Karpas-422 (cell line): ENCODE measurements around the gene CLDN14. TPM values are rescaled to one million over a fixed set of nuclear protein-coding genes. Genes with fewer than 3 reads are reported as not detected.
"Not testable (repeated sequence)": the region's sequence is repeated elsewhere in the genome, so short reads cannot be mapped to it uniquely, and the experiment has no call there.

Experiments used
- DNase-seq: peaks from one replicate; pipeline ENCODE4 v3.0.0-alpha.2; 2015
- H2AFZ ChIP-seq: fragments of 200-600 bp; sonication (generic); 2 replicates; pipeline ENCODE4 v1.6.1; 2014; ENCODE audit warnings: antibody characterized with exemption, low read length, mixed read lengths
- H3K27ac ChIP-seq: fragments of 200-600 bp; sonication (generic); 2 replicates; pipeline ENCODE4 v1.5.1; 2014; ENCODE audit warnings: mild to moderate bottlenecking, low read length, moderate library complexity
- H3K27me3 ChIP-seq: fragments of 200-600 bp; sonication (generic); 2 replicates; pipeline ENCODE4 v1.6.1; 2014; ENCODE audit warnings: low read length, mixed read lengths
- H3K36me3 ChIP-seq: fragments of 200-600 bp; sonication (generic); 2 replicates; pipeline ENCODE4 v1.6.1; 2014; ENCODE audit warnings: low read length, mixed read lengths; ENCODE audit not compliant: insufficient read depth
- H3K4me1 ChIP-seq: fragments of 200-600 bp; sonication (generic); 2 replicates; pipeline ENCODE4 v1.6.1; 2014; ENCODE audit warnings: mild to moderate bottlenecking, low read length, mixed read lengths
- H3K4me2 ChIP-seq: fragments of 200-600 bp; sonication (generic); 2 replicates; pipeline ENCODE4 v1.6.1; 2014; ENCODE audit warnings: low read length, low read depth, mild to moderate bottlenecking; ENCODE audit not compliant: poor library complexity, severe bottlenecking
- H3K4me3 ChIP-seq: fragments of 200-600 bp; sonication (generic); 2 replicates; pipeline ENCODE4 v1.5.1; 2014; ENCODE audit warnings: mild to moderate bottlenecking, antibody characterized with exemption, low read length, mixed read lengths
- H3K79me2 ChIP-seq: fragments of 200-600 bp; sonication (generic); 2 replicates; pipeline ENCODE4 v1.6.1; 2014; ENCODE audit warnings: mild to moderate bottlenecking, low read length, mixed read lengths
- H3K9ac ChIP-seq: fragments of 200-600 bp; sonication (generic); 2 replicates; pipeline ENCODE4 v1.6.0; 2014; ENCODE audit warnings: low read length
- H3K9me2 ChIP-seq: fragments of 200-600 bp; sonication (generic), shearing (Covaris generic); replicated peaks from 2 replicates; pipeline ENCODE4 v1.6.0; 2014; ENCODE audit warnings: mild to moderate bottlenecking, low read length, moderate library complexity; ENCODE audit not compliant: insufficient read depth
- H3K9me3 ChIP-seq: fragments of 300-700, 200-600 bp; sonication (generic); 2 replicates; pipeline ENCODE4 v1.6.1; 2014; ENCODE audit warnings: low read length, mixed read lengths
- H4K20me1 ChIP-seq: fragments of 200-600 bp; sonication (generic); 2 replicates; pipeline ENCODE4 v1.6.1; 2014; ENCODE audit warnings: mild to moderate bottlenecking, antibody characterized with exemption, low read length, low read depth; ENCODE audit not compliant: insufficient read depth
- total RNA-seq: library from RNA; depleted of rRNA; stranded (reverse); fragments of >200 nt; shearing (Covaris generic); gene quantifications from 2 replicates; pipeline ENCODE4 v1.2.3, GENCODE V29; 2014; ENCODE audit warnings: low replicate concordance

Gene CLDN14
- total RNA-seq, 1 experiment from 2014 or later, result not detected

- 0 out of 2 replicates have a peak, but pooled peaks cover 3% of the 10 kb centered on the region for H4K20me1 ChIP-seq
- no peak overlapping the region for H3K27ac ChIP-seq
- no peaks in the 10 kb centered on the region for H3K9me2 ChIP-seq
- H3K4me2 ChIP-seq, result no peak overlapping the region
- no peaks in the 10 kb centered on the region for H3K36me3 ChIP-seq
- H3K27me3 ChIP-seq, result no peaks in the 10 kb centered on the region
- no peaks in the 10 kb centered on the region for H3K9me3 ChIP-seq
- no peak for DNase-seq
- no peaks in the 10 kb centered on the region for H3K79me2 ChIP-seq
- H3K4me3 ChIP-seq, result no peak overlapping the region
- H3K9ac ChIP-seq, result no peak overlapping the region
- no peak overlapping the region for H2AFZ ChIP-seq
- H3K4me1 ChIP-seq, result no peaks in the 10 kb centered on the region
These were observed 2.3 kb upstream of the CLDN14 start for GRCh38 chr21:36482181-36482580.

DNA sequence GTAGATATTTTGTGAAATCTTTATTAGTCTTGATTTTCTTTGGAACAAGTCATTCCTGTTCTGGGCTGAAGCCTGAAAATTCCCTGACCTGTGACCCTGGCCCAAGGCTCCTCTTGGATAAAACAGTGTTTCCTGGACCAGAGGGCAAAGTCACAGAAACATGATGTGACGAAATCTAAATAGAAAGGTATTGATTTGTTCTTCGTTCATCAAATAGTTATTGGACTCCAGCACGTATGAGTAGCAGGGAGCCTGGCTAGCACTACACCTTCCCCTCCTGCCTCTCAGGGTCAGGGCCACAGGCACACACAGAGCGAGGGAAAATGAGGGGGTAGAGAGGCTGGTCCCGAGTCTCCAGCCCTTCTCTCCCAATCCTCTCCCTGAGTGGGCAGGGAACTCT is 1.7 kb upstream of the CLDN14 start:
- no peak overlapping the region for H3K9ac ChIP-seq

DNA sequence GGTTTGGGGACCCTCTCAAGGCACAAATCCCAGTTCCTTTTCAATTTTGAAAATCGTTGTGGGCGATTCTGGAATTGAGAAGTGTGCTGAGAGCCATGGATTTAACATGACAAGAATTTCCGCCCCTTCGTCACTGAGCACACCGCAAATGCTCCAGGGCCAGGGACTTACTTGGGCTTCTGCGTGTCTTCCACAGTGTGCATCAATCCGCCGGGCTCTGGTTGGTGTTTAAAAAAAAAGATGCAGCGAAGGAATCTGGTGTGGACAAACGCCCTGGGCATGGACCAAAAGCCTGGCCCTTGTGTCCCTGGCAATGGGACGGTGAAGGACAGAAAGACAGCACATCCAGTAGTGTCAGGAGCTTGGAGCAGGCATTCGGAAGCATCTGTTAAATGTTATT is 696 bp upstream of the CLDN14 start:
- no peak overlapping the region for H3K27ac ChIP-seq
- no peaks in the 10 kb centered on the region for H3K9me2 ChIP-seq
- no peak overlapping the region for H3K9ac ChIP-seq
- H2AFZ ChIP-seq, result no peak overlapping the region
- no peaks in the 10 kb centered on the region for H3K4me1 ChIP-seq
- no peaks in the 10 kb centered on the region for H3K79me2 ChIP-seq
- H3K9me3 ChIP-seq, result no peaks in the 10 kb centered on the region
- H4K20me1 ChIP-seq, result 0 out of 2 replicates have a peak, but pooled peaks cover 3% of the 10 kb centered on the region
- H3K27me3 ChIP-seq, result no peaks in the 10 kb centered on the region
- no peak overlapping the region for H3K4me3 ChIP-seq
- H3K36me3 ChIP-seq, result no peaks in the 10 kb centered on the region
- no peak for DNase-seq
- H3K4me2 ChIP-seq, result no peak overlapping the region

More for the DNA sequence above, 1.7 kb upstream of the CLDN14 start:
- H3K27me3 ChIP-seq, result no peaks in the 10 kb centered on the region
- no peak overlapping the region for H3K4me3 ChIP-seq
- no peak overlapping the region for H3K27ac ChIP-seq
- no peak overlapping the region for H3K4me2 ChIP-seq
- 0 out of 2 replicates have a peak, but pooled peaks cover 3% of the 10 kb centered on the region for H4K20me1 ChIP-seq
- H2AFZ ChIP-seq, result no peak overlapping the region
- no peak for DNase-seq
- H3K4me1 ChIP-seq, result no peaks in the 10 kb centered on the region
- H3K9me2 ChIP-seq, result no peaks in the 10 kb centered on the region
- H3K79me2 ChIP-seq, result no peaks in the 10 kb centered on the region
- H3K9me3 ChIP-seq, result no peaks in the 10 kb centered on the region
- H3K36me3 ChIP-seq, result no peaks in the 10 kb centered on the region

DNA sequence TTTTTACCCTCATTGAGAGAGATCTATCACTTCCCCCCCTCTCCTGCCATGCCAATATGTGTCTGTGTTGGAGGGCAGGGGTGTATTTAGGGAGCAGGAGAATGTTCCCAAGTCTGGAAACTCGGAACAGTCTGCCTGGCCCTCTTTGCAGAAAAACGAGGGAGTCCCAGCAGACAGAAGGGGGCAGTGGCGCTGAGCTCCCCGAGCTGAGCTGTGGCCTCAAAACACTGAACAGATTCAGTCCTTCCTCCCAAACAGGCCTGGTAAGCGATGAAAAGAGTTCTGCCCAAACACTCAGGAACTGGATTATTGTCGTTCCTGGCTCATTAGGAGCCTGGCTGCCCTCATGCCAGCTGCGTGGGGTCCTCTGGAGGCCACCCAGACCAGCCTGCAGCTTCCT is 981 bp downstream of the CLDN14 start:
- Histone ChIP-seq H3K9me2 (no peaks in the 10 kb centered on the region), H3K27ac (no peak overlapping the region), H3K4me2 (no peak overlapping the region), H2AFZ (no peak overlapping the region), H3K9ac (no peak overlapping the region), H3K9me3 (no peaks in the 10 kb centered on the region), H3K36me3 (no peaks in the 10 kb centered on the region), H3K4me1 (no peaks in the 10 kb centered on the region), H3K27me3 (no peaks in the 10 kb centered on the region), H3K79me2 (no peaks in the 10 kb centered on the region), H3K4me3 (no peak overlapping the region), H4K20me1 (0 out of 2 replicates have a peak, but pooled peaks cover 3% of the 10 kb centered on the region)
- DNase-seq, result no peak

- Histone ChIP-seq H2AFZ (no peak overlapping the region), H3K79me2 (no peaks in the 10 kb centered on the region), H3K4me2 (no peak overlapping the region), H4K20me1 (0 out of 2 replicates have a peak, but pooled peaks cover 3% of the 10 kb centered on the region), H3K9me2 (no peaks in the 10 kb centered on the region), H3K27me3 (no peaks in the 10 kb centered on the region), H3K9me3 (no peaks in the 10 kb centered on the region), H3K9ac (no peak overlapping the region), H3K36me3 (no peaks in the 10 kb centered on the region), H3K4me1 (no peaks in the 10 kb centered on the region), H3K4me3 (no peak overlapping the region), H3K27ac (no peak overlapping the region)
- DNase-seq, result no peak
These were observed 1.7 kb downstream of the CLDN14 start for GRCh38 chr21:36478207-36478701.

DNA sequence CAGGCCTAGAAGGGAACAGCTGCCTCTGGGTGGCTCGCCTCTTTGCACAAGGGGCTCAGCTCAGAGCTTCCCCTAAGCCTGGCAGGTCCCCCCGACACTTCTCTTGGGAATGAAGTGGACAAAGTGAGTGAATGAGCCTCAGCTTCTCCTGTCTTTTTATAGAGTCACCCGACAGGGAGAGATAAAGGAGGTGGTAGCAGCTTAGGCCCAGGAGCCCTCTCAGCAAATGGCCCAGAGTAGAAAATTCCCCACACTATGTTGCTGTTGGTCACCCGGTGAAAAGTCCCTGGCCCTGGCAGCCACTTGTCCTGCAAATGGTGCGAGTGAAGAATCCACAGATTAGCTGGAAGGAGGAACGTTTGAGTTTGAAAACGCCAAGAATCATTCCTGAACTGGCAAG is 2.4 kb downstream of the CLDN14 start:
- H3K36me3 ChIP-seq, result no peaks in the 10 kb centered on the region
- H3K4me2 ChIP-seq, result no peak overlapping the region
- no peak overlapping the region for H3K4me3 ChIP-seq
- no peak overlapping the region for H2AFZ ChIP-seq
- H3K9me3 ChIP-seq, result no peaks in the 10 kb centered on the region
- H4K20me1 ChIP-seq, result 0 out of 2 replicates have a peak, but pooled peaks cover 3% of the 10 kb centered on the region
- H3K79me2 ChIP-seq, result no peaks in the 10 kb centered on the region
- no peak for DNase-seq
- no peak overlapping the region for H3K9ac ChIP-seq
- H3K4me1 ChIP-seq, result no peaks in the 10 kb centered on the region
- H3K27ac ChIP-seq, result no peak overlapping the region
- no peaks in the 10 kb centered on the region for H3K9me2 ChIP-seq
- no peaks in the 10 kb centered on the region for H3K27me3 ChIP-seq

DNA sequence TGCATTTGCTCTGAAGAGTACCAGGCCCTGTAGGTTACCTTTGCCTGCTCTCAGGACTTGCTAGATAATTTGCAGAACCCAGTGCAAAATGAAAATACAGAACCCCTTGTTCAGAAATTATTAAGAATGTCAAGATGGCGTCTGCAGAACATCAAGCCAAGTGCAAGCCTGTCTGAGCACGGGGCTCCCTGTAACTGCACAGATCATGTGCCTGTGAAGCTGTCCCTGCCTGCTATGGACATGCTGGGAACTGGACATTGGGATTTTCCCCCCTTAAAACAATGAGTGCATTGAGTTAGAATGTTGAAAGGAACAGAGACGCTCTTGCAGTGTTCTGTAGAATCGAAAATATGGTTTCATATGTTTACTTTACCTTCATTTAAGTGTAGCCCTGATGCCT is 2.9 kb downstream of the CLDN14 start:
- H2AFZ ChIP-seq, result no peak overlapping the region
- H3K36me3 ChIP-seq, result no peaks in the 10 kb centered on the region
- H3K9ac ChIP-seq, result no peak overlapping the region
- no peaks in the 10 kb centered on the region for H3K9me2 ChIP-seq
- no peak overlapping the region for H3K4me3 ChIP-seq
- no peaks in the 10 kb centered on the region for H3K27me3 ChIP-seq
- no peaks in the 10 kb centered on the region for H3K9me3 ChIP-seq
- no peak for DNase-seq
- no peak overlapping the region for H3K4me2 ChIP-seq
- no peak overlapping the region for H3K27ac ChIP-seq
- H3K4me1 ChIP-seq, result no peaks in the 10 kb centered on the region
- 0 out of 2 replicates have a peak, but pooled peaks cover 3% of the 10 kb centered on the region for H4K20me1 ChIP-seq
- H3K79me2 ChIP-seq, result no peaks in the 10 kb centered on the region

DNA sequence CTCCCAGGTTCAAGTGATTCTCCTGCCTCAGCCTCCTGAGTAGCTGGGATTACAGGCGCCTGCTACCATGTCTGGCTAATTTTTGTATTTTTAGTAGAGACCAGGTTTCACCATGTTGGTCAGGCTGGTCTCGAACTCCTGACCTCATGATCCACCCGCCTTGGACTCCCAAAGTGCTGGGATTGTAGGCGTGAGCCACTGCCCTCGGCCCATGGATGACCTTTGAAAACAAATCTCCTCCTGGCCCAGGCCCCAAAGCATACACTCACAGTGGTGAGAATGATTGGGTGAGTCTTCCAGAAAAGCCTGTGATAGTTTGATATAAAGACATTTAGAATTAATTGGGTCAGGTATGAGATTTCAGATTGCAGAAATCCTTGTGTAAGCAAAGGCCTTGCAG is 3.4 kb downstream of the CLDN14 start:
- H3K4me1 ChIP-seq, H3K4me2 ChIP-seq, H3K27ac ChIP-seq, H3K9me2 ChIP-seq, H3K36me3 ChIP-seq, H3K79me2 ChIP-seq, H3K9me3 ChIP-seq, H4K20me1 ChIP-seq, DNase-seq, H3K27me3 ChIP-seq, H2AFZ ChIP-seq, H3K9ac ChIP-seq, H3K4me3 ChIP-seq: not testable (repeated sequence)

DNA sequence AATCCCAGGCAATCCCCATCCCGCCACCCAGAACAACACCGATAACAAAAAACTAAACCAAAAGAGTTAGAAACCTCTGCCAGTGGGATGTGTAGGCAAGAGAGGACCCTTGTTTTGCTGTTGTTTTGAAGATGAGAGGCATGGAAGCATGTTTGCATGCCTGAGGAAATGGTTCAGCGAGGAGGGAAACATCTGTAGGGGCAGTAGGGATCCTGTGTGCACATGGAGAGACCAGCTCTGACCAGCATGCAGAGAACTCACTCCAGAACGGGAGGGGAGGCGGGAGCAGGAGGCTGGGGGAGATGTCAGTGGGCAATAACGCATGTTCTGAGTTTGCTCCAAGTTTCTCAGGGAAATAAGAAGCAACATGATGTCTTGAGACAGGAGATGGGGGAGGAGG is 5.3 kb downstream of the CLDN14 start:
- no peaks in the 10 kb centered on the region for H3K9me2 ChIP-seq
- no peak for DNase-seq
- H3K36me3 ChIP-seq, result no peaks in the 10 kb centered on the region
- no peaks in the 10 kb centered on the region for H3K79me2 ChIP-seq
- H3K9me3 ChIP-seq, result no peaks in the 10 kb centered on the region
- H3K27ac ChIP-seq, result no peak overlapping the region
- no peak overlapping the region for H3K4me2 ChIP-seq
- no peak overlapping the region for H3K9ac ChIP-seq
- no peaks in the 10 kb centered on the region for H3K27me3 ChIP-seq
- H3K4me3 ChIP-seq, result no peak overlapping the region
- no peak overlapping the region for H2AFZ ChIP-seq
- no peaks in the 10 kb centered on the region for H3K4me1 ChIP-seq
- H4K20me1 ChIP-seq, result no peaks in the 10 kb centered on the region
